ENCODE data around the gene CBX1. TPM values are rescaled to one million over a fixed set of nuclear protein-coding genes. Genes with fewer than 3 reads are reported as not detected.

Gene CBX1
- total and polyA plus RNA-seq, 2 of the 4 experiments (the other 2 are of a cell fraction): 35.0 to 54.9 TPM

- Histone ChIP-seq H3K4ac (ENCODE audit: low read depth, low read length) (no peak overlapping the region), H2BK120ac (ENCODE audit: low read depth, low read length) (no peak overlapping the region), H3K79me1 (ENCODE audit: low read depth in 1 of 2, low read length in 2 of 2) (no peaks in the 10 kb centered on the region), H3K9ac (ENCODE audit: low read depth, low read length) (no peak overlapping the region), H3K23ac (ENCODE audit: low read depth, low read length) (no peak overlapping the region), H4K20me1 (ENCODE audit: insufficient read depth, low read length) (no peaks in the 10 kb centered on the region), H3K9me1 (ENCODE audit: insufficient read depth, low read length) (no peaks in the 10 kb centered on the region), H2AK9ac (replicated peaks; ENCODE audit: low read depth, low read length, poor library complexity) (no peak overlapping the region), H2BK15ac (ENCODE audit: low read depth, low read length) (no peak overlapping the region), H2BK5ac (ENCODE audit: low read depth, low read length, poor library complexity, severe bottlenecking) (no peak overlapping the region), H3K4me1 (ENCODE audit: control insufficient read depth, insufficient read depth, low read length) (no peaks in the 10 kb centered on the region), H3K36me3 (ENCODE audit: control insufficient read depth, insufficient read depth, low read length) (peaks cover 2% of the 10 kb centered on the region), H3K56ac (ENCODE audit: extremely low read depth, insufficient read depth, low read length) (no peak overlapping the region), H3K14ac (replicated peaks; ENCODE audit: low read depth, low read length) (no peak overlapping the region), H4K91ac (ENCODE audit: insufficient read depth, low read depth, low read length) (no peak overlapping the region), H2BK20ac (ENCODE audit: low read depth, low read length) (no peak overlapping the region), H4K8ac (ENCODE audit: low read depth in 2 of 2, low read length in 2 of 2) (no peak overlapping the region), H3K18ac (ENCODE audit: low read depth, low read length) (no peak overlapping the region), H2AFZ (replicated peaks; ENCODE audit: low read length, poor library complexity) (no peak overlapping the region), H3K4me2 (ENCODE audit: low read depth, low read length) (no peak overlapping the region), H3K4me3 (ENCODE audit: insufficient read depth, low read depth, low read length) (no peak overlapping the region), H4K5ac (ENCODE audit: low read depth, low read length) (no peak overlapping the region), H3K9me3 (ENCODE audit: control insufficient read depth, insufficient read depth, low read length) (no peaks in the 10 kb centered on the region), H2AK5ac (ENCODE audit: low read depth, low read length) (no peak overlapping the region), H3K27ac (ENCODE audit: insufficient read depth, low read length) (no peak overlapping the region), H3K27me3 (ENCODE audit: control insufficient read depth, insufficient read depth, low read length) (peaks cover 8% of the 10 kb centered on the region)
- dilution Hi-C loops (cut with HindIII; ENCODE audit: low sequenced_read_pairs, unreplicated experiment) (no loop called here), in situ Hi-C loops (cut with MboI; ENCODE audit: low sequenced_read_pairs) (loop anchor here (5.0 kb wide), 1 partner anchor 101 kb away; no protein-coding TSS in a partner anchor), intact Hi-C loops (cut with micrococcal nuclease) (no loop called here)
- ChIA-PET POLR2A (ENCODE audit: unreplicated experiment) (no interaction called here), CTCF (no interaction called here)
- BruUV-seq (replicated peaks): no TSS peak
- DNase-seq (no peak), ATAC-seq (ENCODE audit: low read depth) (no peak)
- no CpG with 5 or more reads among the region's 5 CpGs for WGBS, 2 experiments (ENCODE audit: extremely low coverage in 2 of 2, insufficient read length in 1 of 2)
- TF ChIP-seq ELK1 (IDR thresholded peaks at IDR 0.05; ENCODE audit: borderline replicate concordance, low read depth, low read length) (no peak), RAD21 (IDR thresholded peaks at IDR 0.05; ENCODE audit: low read length) (no peak), POLR2A (IDR thresholded peaks at IDR 0.05; ENCODE audit: low read depth, low read length) (no peak), CTCF (conservative IDR thresholded peaks at IDR 0.05; ENCODE audit: low read depth, low read length) (no peak)
Observed at GRCh38 chr17:48128400-48128799, 27.1 kb upstream of the CBX1 start.
